EL (cell line): Measurements from ENCODE around the gene ODC1.
A peak's percentile ranks its signal among the peaks of the same experiment; 100 is the strongest.
"Not testable (repeated sequence)": the region's sequence is repeated elsewhere in the genome, so short reads cannot be mapped to it uniquely, and the experiment has no call there.

ENCODE experiments used
- DNase-seq: peaks from one replicate; pipeline ENCODE4 v3.0.0-alpha.2; 2016

Gene ODC1

DNA sequence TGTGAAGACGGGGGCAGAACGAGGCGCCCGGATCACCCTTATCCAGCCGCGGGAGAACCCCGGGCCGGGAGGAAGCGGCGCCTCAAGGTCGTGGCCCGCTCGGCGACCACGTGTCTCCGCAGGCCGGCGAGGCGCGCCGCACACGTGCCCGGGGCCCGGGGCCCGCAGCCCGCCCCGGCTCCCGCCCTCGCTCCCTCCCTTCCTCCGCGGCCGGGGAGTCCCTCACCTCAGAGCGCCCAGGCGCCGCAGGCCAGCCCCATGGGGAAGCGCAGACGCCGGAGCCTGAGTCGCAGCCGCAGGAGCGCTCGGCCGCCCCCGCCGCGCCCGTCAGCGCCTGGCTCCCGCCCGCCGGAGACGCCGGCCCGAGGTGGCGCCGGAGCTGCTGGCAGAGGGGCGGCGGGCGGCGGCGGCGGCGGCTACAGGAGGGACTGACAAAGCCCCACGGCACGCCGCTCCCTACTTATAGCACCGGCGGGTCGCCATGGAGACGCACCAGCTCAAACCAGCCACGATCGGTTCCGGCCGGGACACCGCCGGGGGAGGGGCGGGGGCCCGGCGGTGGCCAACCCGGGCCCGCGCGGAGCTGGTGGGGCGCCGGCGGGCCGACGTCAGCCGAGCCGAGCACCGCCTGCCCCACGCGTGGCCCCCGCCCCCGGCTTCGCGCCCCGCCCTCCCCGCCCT lies at the start of gene ODC1:
Gene ODC1 (minus strand): TSS at position 433 of the 681 bp plus-strand sequence. CDS start 3,295 bp downstream, outside the sequence.
- peak; percentile 94 for DNase-seq

DNA sequence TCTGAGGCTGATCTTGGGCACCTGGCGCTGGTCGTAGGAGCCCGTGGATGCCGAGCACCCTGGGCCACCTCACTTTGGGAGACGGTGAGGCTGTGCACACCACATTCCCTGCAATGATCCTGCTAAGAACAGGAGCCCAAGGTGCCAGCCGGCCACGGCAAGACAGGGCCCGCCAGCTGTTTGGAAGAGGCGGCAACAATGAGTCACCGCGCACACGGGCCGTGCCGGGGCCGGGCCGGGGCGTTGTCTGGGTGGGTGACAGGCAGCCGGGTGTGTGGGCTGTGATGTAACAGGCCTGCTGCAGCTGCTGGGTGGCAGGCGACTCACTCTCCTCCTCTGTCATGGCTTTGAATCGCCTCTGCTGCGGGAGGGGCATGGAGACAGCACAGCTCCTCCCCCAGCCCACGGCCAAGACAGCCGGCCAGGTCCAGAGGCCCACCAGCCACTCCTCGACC lies 49.7 kb upstream of the ODC1 start:
- peak; percentile 88 for DNase-seq

DNA sequence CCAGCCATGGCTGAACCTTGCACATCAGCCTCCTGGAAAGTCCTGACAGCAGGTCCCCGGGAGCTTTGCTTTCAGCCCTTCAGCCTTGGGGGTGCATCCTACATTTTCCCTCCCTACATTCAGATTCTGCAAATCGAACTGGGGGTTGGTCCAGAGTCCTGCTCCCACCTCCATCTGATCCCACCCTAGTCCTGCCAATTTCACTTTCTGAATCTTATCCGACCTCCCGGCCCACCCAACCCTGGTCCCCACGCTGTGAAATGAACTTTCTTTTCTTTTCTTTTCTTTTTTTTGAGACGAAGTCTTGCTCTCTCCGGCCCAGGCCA lies 47.8 kb upstream of the ODC1 start:
- DNase-seq, result no peak

DNA sequence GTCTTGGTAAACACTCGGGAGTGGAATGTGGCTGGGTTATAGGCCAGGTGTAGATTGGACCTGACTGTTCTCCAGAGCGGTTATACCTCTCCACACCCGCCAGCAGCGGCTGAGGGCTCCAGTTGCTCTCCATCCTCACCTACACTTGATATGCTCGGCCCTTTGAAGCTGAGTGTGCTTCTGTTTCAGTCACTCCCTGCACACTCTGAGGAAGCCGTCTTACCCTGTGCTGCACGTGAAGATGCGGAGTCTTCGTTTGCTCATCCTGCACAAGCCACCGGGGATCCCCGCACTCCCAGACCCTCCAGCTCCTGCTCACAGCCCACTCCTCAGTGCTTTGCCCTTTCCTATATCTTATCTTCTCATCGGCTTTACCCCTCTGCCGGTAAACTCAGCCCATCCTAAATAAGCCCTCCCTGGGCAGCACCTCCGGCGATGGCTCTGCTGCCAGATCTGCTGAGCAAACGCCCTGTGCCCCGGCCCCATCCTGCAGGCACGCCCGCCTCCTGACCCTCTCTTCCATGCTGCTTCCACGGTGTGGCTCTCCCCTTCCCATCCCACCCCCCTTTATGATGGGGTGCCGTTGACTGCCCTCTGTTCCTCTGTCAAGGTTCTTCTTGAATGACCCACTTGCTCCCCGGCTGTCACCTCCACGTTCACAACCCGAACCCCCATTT lies 47.3 kb upstream of the ODC1 start:
- DNase-seq, result no peak

DNA sequence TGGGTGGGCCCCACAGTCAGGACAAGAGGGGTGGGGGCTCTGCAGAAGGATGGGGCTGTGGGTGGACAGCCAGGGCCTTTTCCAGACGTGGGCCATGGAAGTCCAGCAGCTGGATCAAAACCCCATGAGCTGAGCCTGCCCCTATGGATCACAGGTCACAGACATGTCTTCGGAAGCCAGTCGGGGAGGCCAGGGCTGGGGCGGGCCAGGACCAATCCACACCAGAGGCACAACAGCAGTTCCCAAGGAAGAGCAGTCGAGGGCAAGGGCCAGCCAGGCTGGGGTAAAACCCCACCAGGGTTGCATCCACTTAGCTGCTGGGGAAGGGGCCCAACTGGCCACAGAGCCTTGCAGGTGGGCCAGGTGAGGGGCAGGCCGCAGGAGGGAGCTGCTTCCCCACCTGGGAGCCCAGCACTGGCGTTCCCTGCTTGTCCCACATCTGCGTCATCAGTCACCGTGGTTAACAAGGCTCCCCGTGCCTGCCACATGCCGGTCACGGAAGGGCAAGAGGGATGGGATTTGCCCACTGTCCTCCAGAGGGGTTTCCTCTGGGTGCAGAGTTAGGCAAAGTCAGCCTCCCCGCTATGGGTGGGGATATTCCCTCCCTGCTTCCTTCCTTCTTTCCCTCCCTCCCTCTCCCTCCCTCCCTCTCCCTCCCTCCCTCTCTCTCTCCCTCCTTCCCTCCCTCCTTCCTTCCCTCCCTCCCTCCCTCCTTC lies 46.4 kb upstream of the ODC1 start:
- DNase-seq, result no peak

DNA sequence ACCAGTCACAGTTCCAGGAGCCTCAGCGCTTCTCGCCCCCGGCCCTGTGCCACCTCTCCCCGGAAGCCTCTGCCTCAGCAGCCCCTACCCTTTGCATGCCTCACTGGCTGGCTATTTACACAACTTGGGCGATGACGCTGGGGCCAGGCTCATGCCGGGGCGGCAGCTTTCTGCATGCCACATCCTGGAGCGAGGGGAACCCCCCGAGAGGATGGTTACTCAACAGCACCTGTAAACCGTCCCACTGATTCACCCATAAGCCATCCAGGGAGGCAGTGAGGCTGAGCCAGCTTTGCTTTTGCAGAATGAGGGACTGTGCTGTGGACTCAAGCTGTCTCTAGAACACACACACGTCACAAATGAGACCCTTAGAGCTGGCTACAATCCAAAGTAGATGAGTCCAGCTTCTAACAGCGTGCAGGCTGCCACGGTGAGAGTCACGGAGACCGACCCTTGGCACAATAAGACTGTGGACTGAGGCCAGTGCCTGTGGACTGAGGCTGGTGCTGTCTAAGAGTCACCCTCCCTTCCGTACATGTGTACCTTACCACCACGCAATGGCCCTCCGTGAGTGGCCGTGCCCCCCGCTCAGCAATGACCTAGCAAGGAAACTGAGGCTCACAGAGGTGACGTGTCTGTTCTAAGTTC lies 45.6 kb upstream of the ODC1 start:
- DNase-seq, result peak; percentile 93

DNA sequence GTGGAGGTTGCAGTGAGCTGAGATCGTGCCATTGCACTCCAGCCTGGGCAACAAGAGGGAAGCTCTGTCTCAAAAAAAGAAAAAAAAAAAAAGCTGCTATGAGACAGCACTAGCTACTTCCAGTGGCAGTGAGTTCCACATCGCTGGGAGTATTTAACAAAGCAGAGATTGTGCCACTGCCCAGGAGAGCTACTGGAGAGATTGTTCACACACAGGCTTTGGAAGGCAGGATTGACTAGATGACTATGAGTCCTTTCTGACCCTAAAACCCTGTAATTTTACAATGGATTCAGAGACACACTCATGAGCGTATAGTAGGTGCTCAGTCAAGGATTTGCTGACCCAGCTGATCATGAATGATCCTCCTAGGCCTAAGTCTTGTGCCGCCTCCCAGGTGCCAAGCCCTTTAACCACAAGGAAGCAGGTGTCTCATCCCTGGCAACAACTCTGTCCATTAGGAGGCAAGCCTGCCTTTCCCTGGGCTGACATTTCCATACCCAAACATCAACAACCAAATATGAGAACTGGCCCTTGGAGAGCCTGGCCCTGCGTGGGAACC lies 45.0 kb upstream of the ODC1 start:
- no peak for DNase-seq

DNA sequence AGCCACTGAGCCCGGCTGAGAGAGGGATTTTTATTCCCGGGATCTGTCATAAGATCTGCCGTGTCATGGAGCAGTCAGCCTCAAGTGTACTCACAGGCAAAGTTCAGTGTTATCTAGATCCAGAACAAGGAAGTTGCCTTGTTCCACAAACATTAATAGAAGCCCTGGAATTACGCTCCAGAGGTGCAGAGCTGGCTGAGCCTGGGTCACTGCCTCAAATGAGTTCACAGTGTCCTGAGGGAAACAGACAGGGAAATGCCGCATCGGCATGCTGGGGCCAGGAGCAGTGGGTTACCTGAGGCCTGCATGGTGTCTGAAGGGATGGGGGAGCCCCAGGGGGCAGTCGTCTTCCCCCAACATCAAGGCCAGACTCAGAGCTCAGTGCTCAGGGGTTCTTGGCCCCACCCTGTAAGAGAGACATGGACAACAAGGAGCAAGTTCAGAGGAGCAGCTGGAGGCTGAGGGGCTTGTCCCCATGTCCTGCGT lies 42.7 kb upstream of the ODC1 start:
- DNase-seq, result no peak

DNA sequence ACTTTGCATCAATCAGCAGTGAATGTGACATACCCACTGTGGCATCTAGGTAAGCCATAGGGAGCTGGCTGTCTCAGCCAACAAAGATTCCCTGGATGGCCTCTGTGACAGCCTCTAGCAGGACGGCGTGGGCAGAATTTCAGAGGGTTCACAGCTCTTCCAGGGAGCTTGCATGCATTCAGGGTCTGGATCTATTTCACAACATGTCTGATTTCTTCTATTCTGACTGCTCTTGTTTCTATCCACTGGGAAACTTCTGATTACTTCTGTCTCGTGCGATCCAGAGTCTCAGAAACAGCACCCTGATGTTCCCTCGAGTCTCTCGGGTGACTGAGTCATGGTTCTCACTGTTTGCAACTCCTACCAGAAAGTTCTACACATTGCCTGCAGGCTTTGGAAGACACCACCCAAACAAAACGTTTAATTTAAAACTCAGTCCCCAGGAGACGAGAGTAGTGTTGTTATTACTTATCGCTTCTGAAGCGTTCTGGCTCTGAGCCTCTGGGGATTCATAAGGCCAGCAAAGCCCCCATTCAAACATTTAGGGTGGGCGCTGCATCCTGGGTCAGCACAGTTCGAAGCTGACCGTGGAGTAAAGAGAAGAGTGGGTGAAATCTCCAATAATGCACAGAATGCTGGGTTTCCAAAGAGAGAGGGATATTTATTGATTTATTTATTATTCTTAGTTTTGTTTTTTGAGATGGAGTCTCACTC lies 41.9 kb upstream of the ODC1 start:
- DNase-seq, result no peak

DNA sequence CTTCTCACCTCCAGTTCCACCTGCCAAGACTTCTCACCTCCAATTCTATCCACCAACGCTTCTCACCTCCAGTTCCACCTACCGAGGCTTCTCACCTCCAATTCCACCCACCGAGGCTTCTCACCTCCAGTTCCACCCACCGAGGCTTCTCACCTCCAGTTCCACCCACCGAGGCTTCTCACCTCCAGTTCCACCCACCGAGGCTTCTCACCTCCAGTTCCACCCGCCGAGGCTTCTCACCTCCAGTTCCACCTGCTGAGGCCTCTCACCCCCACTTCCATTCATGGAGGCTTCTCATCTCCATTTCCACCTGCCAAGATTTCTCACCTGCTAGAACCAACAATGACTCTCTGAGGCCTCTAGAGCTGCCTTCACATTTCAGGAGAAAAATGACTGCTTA lies 40.0 kb upstream of the ODC1 start:
- DNase-seq, result not testable (repeated sequence)

DNA sequence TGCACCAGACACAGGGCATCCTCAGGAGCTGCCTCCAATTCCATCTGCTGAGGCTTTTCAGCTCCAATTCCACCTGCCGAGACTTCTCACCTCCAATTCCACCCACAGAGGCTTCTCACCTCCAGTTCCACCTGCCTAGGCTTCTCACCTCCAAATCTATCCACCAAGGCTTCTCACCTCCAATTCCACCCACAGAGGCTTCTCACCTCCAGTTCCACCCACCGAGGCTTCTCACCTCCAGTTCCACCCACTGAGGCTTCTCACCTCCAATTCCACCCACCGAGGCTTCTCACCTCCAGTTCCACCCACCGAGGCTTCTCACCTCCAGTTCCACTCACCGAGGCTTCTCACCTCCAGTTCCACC lies 39.6 kb upstream of the ODC1 start:
- not testable (repeated sequence) for DNase-seq

DNA sequence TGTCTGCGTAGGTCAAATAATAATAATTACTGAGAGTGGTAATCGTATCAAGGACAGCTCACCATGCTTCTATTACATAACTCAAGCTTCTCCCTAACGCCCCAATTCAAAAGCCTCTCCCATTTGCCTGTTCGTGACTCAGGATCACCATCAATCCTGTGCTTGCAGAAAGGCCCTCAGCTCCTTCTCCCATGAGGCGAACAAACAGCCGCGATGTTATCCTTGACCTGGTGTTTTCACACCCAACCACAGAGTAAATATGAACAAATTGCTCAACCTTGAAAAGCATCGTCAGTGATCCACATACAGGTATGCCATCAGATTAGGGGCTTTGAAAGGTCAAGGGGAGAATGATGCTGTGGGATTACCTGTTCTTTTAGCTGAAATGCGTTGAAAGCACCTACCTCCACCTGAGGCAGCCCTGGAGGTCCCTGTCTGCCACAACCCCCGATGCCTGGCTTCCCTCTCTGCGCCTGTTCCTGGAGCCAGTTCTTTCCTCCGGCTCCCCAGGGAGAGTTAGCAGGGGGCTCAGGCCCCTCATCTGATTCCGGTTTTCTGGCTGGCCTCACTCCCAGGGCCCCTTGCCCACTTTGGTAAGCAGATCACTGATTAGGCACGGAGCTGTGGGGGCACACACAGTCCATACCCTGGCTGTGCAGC lies 39.1 kb upstream of the ODC1 start:
- DNase-seq, result no peak

DNA sequence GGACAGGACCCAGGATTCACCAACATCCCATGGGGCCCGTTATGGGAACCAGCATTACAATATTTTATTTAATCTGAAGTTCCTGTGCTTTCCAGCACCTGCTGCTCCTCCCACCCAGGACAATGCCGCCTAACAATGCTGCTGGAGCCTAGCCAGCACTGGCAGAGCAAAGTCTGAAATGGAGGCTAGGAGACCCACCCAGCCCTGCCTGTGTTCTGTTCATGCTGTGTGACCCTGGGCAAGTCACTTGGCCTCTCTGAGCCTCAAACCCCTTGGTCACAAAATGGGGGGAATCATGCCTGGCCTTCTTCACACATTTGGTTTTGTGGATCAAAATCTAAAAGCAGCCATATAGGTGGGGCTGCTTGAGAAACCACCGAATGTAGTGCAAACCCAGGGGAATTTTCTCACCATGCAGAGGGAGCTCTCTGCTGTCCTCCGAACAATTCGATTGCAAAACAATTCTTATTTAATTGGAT lies 38.5 kb upstream of the ODC1 start:
- no peak for DNase-seq

DNA sequence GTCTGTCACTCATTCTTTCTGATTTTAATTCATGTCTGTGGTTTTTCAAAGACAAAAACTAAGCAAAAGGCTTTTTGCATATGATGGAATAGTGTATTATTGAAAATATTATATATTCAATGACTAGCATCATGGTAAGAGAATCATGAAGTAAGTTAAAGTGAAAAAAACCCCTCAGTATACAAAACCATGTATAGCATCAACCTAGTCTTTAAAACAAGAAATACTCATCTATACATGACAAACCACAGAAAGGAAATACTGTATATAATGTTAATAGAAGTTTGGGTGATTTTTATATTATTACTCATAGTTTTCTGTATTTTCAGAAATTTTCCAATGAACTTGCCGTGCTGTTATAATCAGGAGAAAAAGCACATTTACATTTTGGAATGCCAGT lies 38.0 kb upstream of the ODC1 start:
- no peak for DNase-seq

DNA sequence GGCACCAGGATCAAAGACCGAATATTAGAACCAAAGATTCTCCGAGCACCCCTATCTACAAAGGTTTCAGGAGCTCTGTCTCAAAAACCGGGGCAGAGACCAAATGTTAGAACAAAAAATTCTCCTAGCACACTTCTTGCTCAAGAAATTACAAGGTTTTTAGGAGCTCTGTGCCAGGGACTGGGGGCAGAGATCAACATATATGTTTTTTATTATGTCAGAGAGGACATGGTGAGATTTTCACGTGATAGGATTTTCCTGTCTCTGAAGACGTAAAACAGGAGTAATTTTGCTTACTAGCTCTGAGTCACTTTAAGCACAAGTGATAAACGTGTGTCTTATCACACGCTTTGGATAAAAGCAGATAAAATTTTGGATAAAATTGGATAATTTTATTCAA lies 34.8 kb upstream of the ODC1 start:
- no peak for DNase-seq

DNA sequence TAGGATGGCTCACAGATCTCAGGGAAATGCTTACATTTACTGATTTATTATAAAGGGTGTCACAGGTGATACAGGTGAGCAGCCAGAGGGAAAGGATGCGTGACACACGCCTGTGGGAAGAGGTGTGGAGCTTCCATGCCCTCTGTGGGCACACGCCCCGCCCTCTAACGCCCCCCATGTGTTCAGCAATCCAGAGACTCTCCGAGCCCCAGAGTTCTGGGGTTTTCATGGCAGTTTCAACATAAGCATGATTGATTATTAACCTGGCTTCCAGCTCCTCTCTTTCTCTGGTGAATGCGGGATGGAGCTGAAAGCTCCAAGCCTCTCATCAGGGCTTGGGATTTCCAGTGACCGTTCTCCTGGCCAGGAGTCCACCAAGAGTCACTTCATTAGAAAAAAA lies 34.3 kb upstream of the ODC1 start:
- no peak for DNase-seq

DNA sequence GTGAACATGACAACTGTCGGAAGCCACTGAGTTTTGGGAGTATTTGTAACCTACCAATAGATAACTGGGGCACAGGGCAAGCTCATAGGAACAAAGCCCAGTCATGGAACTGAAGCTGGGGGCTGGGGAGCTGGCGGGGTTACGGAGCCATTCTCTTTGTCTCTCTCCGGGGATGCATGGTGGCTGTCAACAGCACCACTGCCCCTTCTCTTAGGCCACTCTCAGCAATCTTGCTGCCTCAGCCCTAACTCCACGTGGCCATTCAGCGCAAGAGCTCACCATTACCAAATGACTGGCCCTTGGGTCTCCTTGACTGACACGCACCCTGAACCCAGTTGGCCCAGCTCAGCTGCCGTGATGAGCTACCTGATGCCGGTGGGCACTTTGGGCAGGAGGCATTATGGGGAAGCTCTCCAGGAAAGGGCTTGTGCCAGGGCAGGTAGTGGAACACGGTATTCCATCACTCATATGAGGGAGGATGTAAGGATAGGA lies 33.6 kb upstream of the ODC1 start:
- DNase-seq, result no peak

DNA sequence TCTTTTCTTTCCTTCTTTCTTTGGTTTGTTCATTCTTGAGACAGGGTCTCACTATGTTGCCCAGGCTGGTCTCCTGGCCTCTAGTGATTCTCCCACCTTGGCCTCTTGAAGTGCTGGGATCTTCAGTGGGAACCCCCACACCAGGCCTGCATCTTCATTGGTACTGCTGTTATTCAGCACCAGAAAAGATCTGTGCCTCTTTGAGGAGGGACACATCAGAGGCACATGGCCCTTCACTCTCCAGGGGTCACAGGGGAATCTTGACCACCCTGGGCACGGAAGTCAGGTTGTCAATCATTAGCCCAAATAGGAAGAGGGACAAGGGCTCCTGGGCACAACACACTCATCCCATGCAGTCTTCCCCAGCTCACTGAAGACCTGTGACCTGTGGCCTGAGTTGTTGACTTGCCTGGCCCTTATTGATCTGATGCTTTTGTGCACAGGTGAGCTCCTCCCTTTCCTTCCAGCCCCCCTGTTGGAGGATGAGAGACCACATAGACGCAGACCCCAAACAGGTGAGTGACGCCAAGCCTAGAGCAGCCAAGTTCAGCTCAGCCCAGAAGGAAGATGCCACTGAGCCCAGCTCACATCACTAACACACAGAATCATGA lies 33.0 kb upstream of the ODC1 start:
- no peak for DNase-seq

DNA sequence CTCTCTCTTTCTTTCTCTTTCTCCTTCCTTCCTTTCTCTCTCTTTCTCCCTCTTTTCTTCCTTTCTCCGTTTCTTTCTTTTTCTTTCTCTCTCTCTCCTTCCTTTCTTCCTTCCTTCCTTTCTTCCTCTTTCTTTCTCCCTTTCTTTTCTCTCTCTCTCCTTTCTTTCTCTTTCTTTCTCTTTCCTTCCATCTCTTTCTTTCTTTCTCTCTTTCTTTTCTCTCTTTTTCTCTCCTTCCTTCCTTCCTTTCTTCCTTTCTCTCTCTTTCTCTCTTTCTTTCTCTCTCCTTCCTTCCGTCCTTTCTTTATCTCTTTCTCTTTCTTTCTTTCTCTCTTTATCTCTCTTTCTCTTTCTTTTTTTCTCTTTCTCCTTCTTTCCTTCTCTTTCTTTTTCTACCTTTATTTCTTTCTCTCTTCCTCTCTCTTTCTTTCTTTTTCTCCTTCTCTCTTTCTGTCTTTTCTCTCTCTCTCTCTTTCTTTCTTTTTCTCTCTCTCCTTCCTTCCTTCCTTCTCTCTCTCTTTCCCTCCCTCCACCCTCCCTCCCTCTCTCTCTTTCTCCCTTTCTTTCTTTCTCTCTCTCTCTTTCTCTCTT lies 32.3 kb upstream of the ODC1 start:
- DNase-seq, result no peak

DNA sequence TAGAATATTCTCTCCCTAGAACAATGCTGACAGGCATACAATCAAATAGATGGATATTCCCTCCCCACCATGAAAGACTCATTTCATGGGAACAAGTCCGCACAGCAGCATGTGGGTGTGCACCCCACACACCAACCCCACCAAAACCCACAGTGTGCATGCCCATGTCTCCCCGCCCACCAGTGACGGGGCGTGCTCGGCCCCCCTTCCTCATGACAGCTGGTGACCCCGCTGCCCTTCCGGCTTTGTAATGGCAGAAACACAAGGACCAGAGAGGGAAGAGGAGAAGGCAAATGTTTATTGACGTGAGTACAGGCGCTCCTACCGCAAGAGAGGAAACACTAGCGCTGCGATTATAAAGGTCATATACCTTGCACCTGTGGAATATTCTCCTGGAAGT lies 30.8 kb upstream of the ODC1 start:
- DNase-seq, result no peak

DNA sequence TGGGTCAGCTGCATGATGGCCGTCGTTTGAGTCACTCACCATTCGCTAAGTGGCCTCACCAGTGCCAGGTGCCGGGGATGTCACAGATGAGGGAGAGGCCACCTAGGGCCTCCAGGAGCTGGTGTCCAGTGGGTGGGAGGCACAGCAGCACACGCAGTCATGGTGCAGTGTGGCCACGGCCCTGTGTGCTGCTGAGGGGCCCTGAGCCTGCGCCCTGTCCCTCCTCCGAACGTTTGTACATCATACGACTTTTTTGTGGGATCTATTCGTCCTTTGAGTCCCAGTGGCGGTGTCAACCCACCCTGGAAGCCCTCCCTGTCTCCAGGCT lies 30.1 kb upstream of the ODC1 start:
- DNase-seq, result no peak
